H9 (cell line): ENCODE results near the gene PLD1. TPM values are rescaled to one million over a fixed set of nuclear protein-coding genes. Genes with fewer than 3 reads are reported as not detected.

ENCODE experiments used
- DNase-seq: peaks from one replicate; pipeline ENCODE4 v3.0.0-alpha.2; 2017
- H2AFZ ChIP-seq: one replicate; pipeline ENCODE4 v1.6.1; 2013; ENCODE audit warnings: mild to moderate bottlenecking, low read length, control low read depth, moderate library complexity
- H2AK5ac ChIP-seq: 2 replicates; pipeline ENCODE4 v1.6.1; 2013; ENCODE audit warnings: low read length, control low read depth, mixed read lengths; ENCODE audit not compliant: insufficient read length
- H2BK120ac ChIP-seq: one replicate; pipeline ENCODE4 v1.6.1; 2013; ENCODE audit warnings: low read depth, mild to moderate bottlenecking, low read length, control low read depth, inconsistent platforms; ENCODE audit not compliant: poor library complexity, severe bottlenecking
- H2BK12ac ChIP-seq: 2 replicates; pipeline ENCODE4 v1.6.1; 2013; ENCODE audit warnings: low read length, control low read depth, mixed read lengths, low read depth; ENCODE audit not compliant: insufficient read length
- H2BK15ac ChIP-seq: 2 replicates; pipeline ENCODE4 v1.6.1; 2013; ENCODE audit warnings: low read depth, low read length, control low read depth
- H2BK20ac ChIP-seq: one replicate; pipeline ENCODE4 v1.6.1; 2013; ENCODE audit warnings: low read depth, mild to moderate bottlenecking, low read length, control low read depth, inconsistent platforms; ENCODE audit not compliant: poor library complexity, severe bottlenecking
- H2BK5ac ChIP-seq: 2 replicates; pipeline ENCODE4 v1.6.1; 2013; ENCODE audit warnings: low read length, control low read depth, mixed read lengths; ENCODE audit not compliant: insufficient read length
- H3K14ac ChIP-seq: 2 replicates; pipeline ENCODE4 v1.6.1; 2013; ENCODE audit warnings: low read length, control low read depth; ENCODE audit not compliant: insufficient read depth
- H3K18ac ChIP-seq: 2 replicates; pipeline ENCODE4 v1.6.1; 2013; ENCODE audit warnings: low read depth, mild to moderate bottlenecking, mixed read lengths, low read length, control low read depth; ENCODE audit not compliant: insufficient read length
- H3K23ac ChIP-seq: 2 replicates; pipeline ENCODE4 v1.6.1; 2013; ENCODE audit warnings: low read length, control low read depth, mixed read lengths, low read depth; ENCODE audit not compliant: insufficient read length
- H3K23me2 ChIP-seq: 2 replicates; pipeline ENCODE4 v1.6.1; 2013; ENCODE audit warnings: low read depth, mild to moderate bottlenecking, mixed read lengths, low read length, control low read depth; ENCODE audit not compliant: insufficient read length, poor library complexity, severe bottlenecking
- H3K27ac ChIP-seq: 2 replicates; pipeline ENCODE4 v1.5.1; 2013; ENCODE audit warnings: low read length, control low read depth, mixed read lengths, low read depth; ENCODE audit not compliant: insufficient read length
- H3K27me3 ChIP-seq: 2 replicates; pipeline ENCODE4 v1.6.1; 2013; ENCODE audit warnings: low read length, control low read depth, inconsistent platforms; ENCODE audit not compliant: insufficient read depth
- H3K4ac ChIP-seq: 2 replicates; pipeline ENCODE4 v1.6.1; 2013; ENCODE audit warnings: low read depth, mild to moderate bottlenecking, control low read depth, inconsistent platforms, low read length, moderate library complexity
- H3K4me1 ChIP-seq: 2 replicates; pipeline ENCODE4 v1.6.1; 2013; ENCODE audit warnings: low read length, control low read depth, inconsistent platforms; ENCODE audit not compliant: insufficient read depth
- H3K4me2 ChIP-seq: 2 replicates; pipeline ENCODE4 v1.6.1; 2013; ENCODE audit warnings: low read length, control low read depth, mixed read lengths; ENCODE audit not compliant: insufficient read length, insufficient read depth
- H3K56ac ChIP-seq: 2 replicates; pipeline ENCODE4 v1.6.1; 2013; ENCODE audit warnings: low read depth, mild to moderate bottlenecking, mixed read lengths, low read length, control low read depth; ENCODE audit not compliant: insufficient read length
- H3K79me1 ChIP-seq: 2 replicates; pipeline ENCODE4 v1.6.1; 2013; ENCODE audit warnings: low read depth, mild to moderate bottlenecking, moderate library complexity, low read length, control low read depth, inconsistent platforms; ENCODE audit not compliant: insufficient read depth, poor library complexity, severe bottlenecking
- H3K79me2 ChIP-seq: 2 replicates; pipeline ENCODE4 v1.6.1; 2013; ENCODE audit warnings: low read length, control low read depth, inconsistent platforms; ENCODE audit not compliant: insufficient read depth
- H3K9ac ChIP-seq: 2 replicates; pipeline ENCODE4 v1.6.1; 2013; ENCODE audit warnings: low read length, control low read depth, mixed read lengths; ENCODE audit not compliant: insufficient read length; ENCODE audit errors: extremely low read depth
- H3K9me3 ChIP-seq: one replicate; pipeline ENCODE4 v1.6.1; 2013; ENCODE audit warnings: low read depth, low read length, inconsistent platforms; ENCODE audit not compliant: control insufficient read depth
- H3T11ph ChIP-seq: one replicate; pipeline ENCODE4 v1.6.1; 2013; ENCODE audit warnings: mild to moderate bottlenecking, low read length, control low read depth, inconsistent platforms
- H4K20me1 ChIP-seq: one replicate; pipeline ENCODE4 v1.6.1; 2013; ENCODE audit not compliant: control insufficient read depth, insufficient read length, insufficient read depth
- H4K5ac ChIP-seq: 2 replicates; pipeline ENCODE4 v1.6.1; 2013; ENCODE audit warnings: low read depth, mild to moderate bottlenecking, mixed read lengths, low read length, control low read depth; ENCODE audit not compliant: insufficient read length
- H4K8ac ChIP-seq: replicated peaks from 2 replicates; pipeline ENCODE4 v1.6.1; 2013; ENCODE audit warnings: low read length, control low read depth, mixed read lengths, low read depth; ENCODE audit not compliant: insufficient read length
- H4K91ac ChIP-seq: 2 replicates; pipeline ENCODE4 v1.6.1; 2013; ENCODE audit warnings: low read depth, mild to moderate bottlenecking, moderate library complexity, mixed read lengths, low read length, control low read depth; ENCODE audit not compliant: insufficient read length
- H3K27ac Mint-ChIP-seq, 3 experiments: 2 replicates in 2 of 3; 3 replicates in 1 of 3; pipeline ENCODE4 v1.8.0; 2020 to 2021; ENCODE audit warnings: mixed read lengths in 3 of 3, mild to moderate bottlenecking in 1 of 3, moderate library complexity in 1 of 3
- H3K27me3 Mint-ChIP-seq: 2 replicates; pipeline ENCODE4 v1.8.0; 2021; ENCODE audit warnings: low read depth, mild to moderate bottlenecking, moderate library complexity, mixed read lengths
- H3K36me3 Mint-ChIP-seq, 3 experiments: 2 replicates in 2 of 3; 3 replicates in 1 of 3; pipeline ENCODE4 v1.8.0; 2020 to 2021; ENCODE audit warnings: low read depth in 3 of 3, mixed read lengths in 3 of 3; ENCODE audit not compliant: insufficient read depth in 1 of 3
- H3K4me1 Mint-ChIP-seq, 2 experiments: 2 replicates each; pipeline ENCODE4 v1.8.0; 2020; ENCODE audit warnings: mixed read lengths in 2 of 2
- H3K4me3 Mint-ChIP-seq, 2 experiments: 2 replicates in 1 of 2; 3 replicates in 1 of 2; pipeline ENCODE4 v1.8.0; 2020 to 2021; ENCODE audit warnings: mild to moderate bottlenecking in 2 of 2, mixed read lengths in 2 of 2, moderate library complexity in 1 of 2
- H3K9me3 Mint-ChIP-seq, 2 experiments: 2 replicates in 1 of 2; 3 replicates in 1 of 2; pipeline ENCODE4 v1.8.0; 2020; ENCODE audit warnings: mild to moderate bottlenecking in 2 of 2, mixed read lengths in 2 of 2, moderate library complexity in 1 of 2
- WGBS: extraction: QIAGEN DNeasy Blood & Tissue Kit; methylation state at CpG from one replicate; pipeline ENCODE4 v1.1.7; 2013; ENCODE audit warnings: missing lambda C conversion rate, low lambda C conversion rate, mixed read lengths; ENCODE audit not compliant: insufficient read length; ENCODE audit errors: extremely low coverage; 5-methylcytosine and 5-hydroxymethylcytosine counted together
- total RNA-seq: library from RNA; stranded (reverse); gene quantifications from 2 replicates; pipeline ENCODE4 v1.2.1, GENCODE V29; 2021
- TF ChIP-seq, protein P1 (sequence below): fragments of 200-600 bp; sonication (generic); conservative IDR thresholded peaks from 3 replicates; pipeline ENCODE4 v1.8.0; 2021; ENCODE audit warnings: antibody characterized with exemption, mild to moderate bottlenecking

The PLD1 gene
- total RNA-seq, 1 experiment from 2014 or later: 1.8 TPM

DNA sequence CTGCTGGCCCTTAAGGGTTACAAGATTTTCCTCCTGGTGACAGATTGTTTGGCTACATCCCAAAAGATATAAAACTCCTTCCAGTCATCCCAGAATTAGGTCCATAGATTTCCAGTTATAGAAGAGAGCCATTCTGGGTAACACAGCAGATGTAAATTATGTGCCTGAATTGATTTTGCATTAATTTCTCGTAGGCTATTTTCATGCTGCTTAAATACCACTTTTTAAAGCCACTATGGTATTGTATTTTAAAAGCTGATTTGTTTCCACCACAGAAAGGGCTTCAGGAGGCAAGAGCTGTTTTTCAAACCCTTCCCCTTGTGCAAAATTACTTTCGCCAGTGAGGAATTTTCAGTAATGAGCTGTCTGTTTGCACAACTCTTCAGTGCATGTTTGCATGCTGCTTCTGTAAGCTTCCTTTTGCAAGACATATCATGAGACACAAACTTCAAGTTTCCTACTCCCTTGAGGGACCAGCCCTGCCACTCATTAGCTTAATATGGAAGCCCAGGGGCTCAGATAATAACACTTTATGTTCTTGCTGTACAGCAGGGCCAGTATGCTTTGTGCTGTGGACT is 244.7 kb downstream of the PLD1 start:
- Histone ChIP-seq H2AK5ac (no peak overlapping the region), H3K79me2 (no peaks in the 10 kb centered on the region), H3K18ac (no peak overlapping the region), H4K5ac (no peak overlapping the region), H4K20me1 (no peaks in the 10 kb centered on the region), H3K23ac (no peak overlapping the region), H3K9ac (no peak overlapping the region), H3K79me1 (no peaks in the 10 kb centered on the region), H3K56ac (no peak overlapping the region), H3K23me2 (no peaks in the 10 kb centered on the region), H2BK15ac (no peak overlapping the region), H2BK120ac (no peak overlapping the region), H2BK12ac (no peak overlapping the region), H3K9me3 (no peaks in the 10 kb centered on the region), H3K14ac (no peak overlapping the region), H4K91ac (no peak overlapping the region), H3K27me3 (no peaks in the 10 kb centered on the region), H2BK5ac (no peak overlapping the region), H2AFZ (no peak overlapping the region), H3T11ph (no peak overlapping the region), H3K27ac (no peak overlapping the region), H3K4me1 (no peaks in the 10 kb centered on the region; the same call in 1 of the 2 replicates), H2BK20ac (no peak overlapping the region), H3K4me2 (no peak overlapping the region), H3K4ac (no peak overlapping the region), H4K8ac (no peak overlapping the region)
- H3K27me3 Mint-ChIP-seq: no peaks in the 10 kb centered on the region
- no peak overlapping the region for H3K4me3 Mint-ChIP-seq
- DNase-seq: no peak
- TF ChIP-seq, protein P1, sequence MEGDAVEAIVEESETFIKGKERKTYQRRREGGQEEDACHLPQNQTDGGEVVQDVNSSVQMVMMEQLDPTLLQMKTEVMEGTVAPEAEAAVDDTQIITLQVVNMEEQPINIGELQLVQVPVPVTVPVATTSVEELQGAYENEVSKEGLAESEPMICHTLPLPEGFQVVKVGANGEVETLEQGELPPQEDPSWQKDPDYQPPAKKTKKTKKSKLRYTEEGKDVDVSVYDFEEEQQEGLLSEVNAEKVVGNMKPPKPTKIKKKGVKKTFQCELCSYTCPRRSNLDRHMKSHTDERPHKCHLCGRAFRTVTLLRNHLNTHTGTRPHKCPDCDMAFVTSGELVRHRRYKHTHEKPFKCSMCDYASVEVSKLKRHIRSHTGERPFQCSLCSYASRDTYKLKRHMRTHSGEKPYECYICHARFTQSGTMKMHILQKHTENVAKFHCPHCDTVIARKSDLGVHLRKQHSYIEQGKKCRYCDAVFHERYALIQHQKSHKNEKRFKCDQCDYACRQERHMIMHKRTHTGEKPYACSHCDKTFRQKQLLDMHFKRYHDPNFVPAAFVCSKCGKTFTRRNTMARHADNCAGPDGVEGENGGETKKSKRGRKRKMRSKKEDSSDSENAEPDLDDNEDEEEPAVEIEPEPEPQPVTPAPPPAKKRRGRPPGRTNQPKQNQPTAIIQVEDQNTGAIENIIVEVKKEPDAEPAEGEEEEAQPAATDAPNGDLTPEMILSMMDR: no peak
- peaks cover 0 to 4% of the 10 kb centered on the region in 2 experiments; a peak in 2 of 4 replicates for H3K4me1 Mint-ChIP-seq
- H3K36me3 Mint-ChIP-seq: no peaks in the 10 kb centered on the region
- no peaks in the 10 kb centered on the region for H3K9me3 Mint-ChIP-seq
- no peak overlapping the region for H3K27ac Mint-ChIP-seq
- WGBS: no CpG with 5 or more reads among the region's 2 CpGs
